ENCODE data around the gene FIGNL1.

Gene FIGNL1

GRCh38 chr7:50399206-50399605, 50.9 kb downstream of the FIGNL1 start:
- no peak overlapping the region for H3K18ac ChIP-seq (ENCODE audit: low read depth in 1 of 2, low read length in 2 of 2)
- H3K14ac ChIP-seq (ENCODE audit: low read length in 2 of 2) = no peak overlapping the region
- no peak overlapping the region for H2BK5ac ChIP-seq (ENCODE audit: low read depth, low read length, poor library complexity, severe bottlenecking)
- H3K79me1 ChIP-seq (replicated peaks; ENCODE audit: low read length, poor library complexity, severe bottlenecking) = no peaks in the 10 kb centered on the region
- no peak overlapping the region for H3K4me2 ChIP-seq (ENCODE audit: low read length, poor library complexity, severe bottlenecking)
- WGBS = 80% methylated on average over 1 of the region's 1 CpG
- no peak overlapping the region for H3K4ac ChIP-seq (ENCODE audit: low read depth in 1 of 2, low read length in 2 of 2)
- no peak overlapping the region for H3K4me3 ChIP-seq (ENCODE audit: insufficient read depth in 1 of 2, low read depth in 1 of 2, low read length in 2 of 2)
- no peak for DNase-seq
- no peaks in the 10 kb centered on the region for H3K36me3 ChIP-seq (ENCODE audit: control insufficient read depth in 1 of 2, insufficient read depth in 2 of 2, low read depth in 1 of 2, low read length in 2 of 2)
- no peak overlapping the region for H4K8ac ChIP-seq (ENCODE audit: low read length)
- H3K27ac ChIP-seq (ENCODE audit: low read length, poor library complexity, severe bottlenecking) = no peak overlapping the region
- H3K27me3 ChIP-seq (ENCODE audit: control insufficient read depth in 1 of 2, insufficient read depth in 1 of 2, low read length in 2 of 2) = peaks cover 0 to 66% of the 10 kb centered on the region in 2 experiments
- H3K4me1 ChIP-seq (ENCODE audit: control insufficient read depth, insufficient read depth, low read depth, low read length) = no peaks in the 10 kb centered on the region
- H2AFZ ChIP-seq (ENCODE audit: low read depth, low read length) = no peak overlapping the region
- no peaks in the 10 kb centered on the region for H3K9me3 ChIP-seq (ENCODE audit: control insufficient read depth, low read length)
- no peak overlapping the region for H2BK12ac ChIP-seq (ENCODE audit: low read length in 2 of 2)
- no peak overlapping the region for H2AK5ac ChIP-seq (ENCODE audit: low read length, severe bottlenecking)
- H3K23ac ChIP-seq (ENCODE audit: low read length in 2 of 2) = no peak overlapping the region
- H4K91ac ChIP-seq (ENCODE audit: low read length) = no peak overlapping the region
- H2BK120ac ChIP-seq (ENCODE audit: low read depth, low read length) = no peak overlapping the region
- H3K9ac ChIP-seq (ENCODE audit: low read length) = no peak overlapping the region
- no peak overlapping the region for H2BK15ac ChIP-seq (ENCODE audit: low read depth, poor library complexity, severe bottlenecking)

GRCh38 chr7:50397971-50398324, 52.2 kb downstream of the FIGNL1 start:
- Histone ChIP-seq H4K91ac (ENCODE audit: low read length) (no peak overlapping the region), H2AK5ac (ENCODE audit: low read length, severe bottlenecking) (no peak overlapping the region), H3K23ac (ENCODE audit: low read length in 2 of 2) (no peak overlapping the region), H2BK12ac (ENCODE audit: low read length in 2 of 2) (no peak overlapping the region), H3K9ac (ENCODE audit: low read length) (no peak overlapping the region), H3K18ac (ENCODE audit: low read depth in 1 of 2, low read length in 2 of 2) (no peak overlapping the region), H2BK5ac (ENCODE audit: low read depth, low read length, poor library complexity, severe bottlenecking) (no peak overlapping the region), H3K4me2 (ENCODE audit: low read length, poor library complexity, severe bottlenecking) (no peak overlapping the region), H3K79me1 (replicated peaks; ENCODE audit: low read length, poor library complexity, severe bottlenecking) (no peaks in the 10 kb centered on the region), H3K27me3 (ENCODE audit: control insufficient read depth in 1 of 2, insufficient read depth in 1 of 2, low read length in 2 of 2) (peaks cover 0 to 55% of the 10 kb centered on the region in 2 experiments), H3K4me1 (ENCODE audit: control insufficient read depth, insufficient read depth, low read depth, low read length) (no peaks in the 10 kb centered on the region), H4K8ac (ENCODE audit: low read length) (no peak overlapping the region), H3K27ac (ENCODE audit: low read length, poor library complexity, severe bottlenecking) (no peak overlapping the region), H2AFZ (ENCODE audit: low read depth, low read length) (no peak overlapping the region), H3K4me3 (ENCODE audit: insufficient read depth in 1 of 2, low read depth in 1 of 2, low read length in 2 of 2) (no peak overlapping the region), H2BK120ac (ENCODE audit: low read depth, low read length) (no peak overlapping the region), H3K4ac (ENCODE audit: low read depth in 1 of 2, low read length in 2 of 2) (no peak overlapping the region), H3K36me3 (ENCODE audit: control insufficient read depth in 1 of 2, insufficient read depth in 2 of 2, low read depth in 1 of 2, low read length in 2 of 2) (no peaks in the 10 kb centered on the region), H3K9me3 (ENCODE audit: control insufficient read depth, low read length) (no peaks in the 10 kb centered on the region), H3K14ac (ENCODE audit: low read length in 2 of 2) (no peak overlapping the region), H2BK15ac (ENCODE audit: low read depth, poor library complexity, severe bottlenecking) (no peak overlapping the region)
- WGBS = 58% methylated on average over 1 of the region's 1 CpG
- no peak for DNase-seq

- no peaks in the 10 kb centered on the region for H3K36me3 ChIP-seq (ENCODE audit: control insufficient read depth in 1 of 2, insufficient read depth in 2 of 2, low read depth in 1 of 2, low read length in 2 of 2)
- DNase-seq = no peak
- WGBS = 75% methylated on average over 1 of the region's 2 CpGs
- no peak overlapping the region for H2BK5ac ChIP-seq (ENCODE audit: low read depth, low read length, poor library complexity, severe bottlenecking)
- no peak overlapping the region for H3K4ac ChIP-seq (ENCODE audit: low read depth in 1 of 2, low read length in 2 of 2)
- no peak overlapping the region for H4K8ac ChIP-seq (ENCODE audit: low read length)
- no peak overlapping the region for H3K4me2 ChIP-seq (ENCODE audit: low read length, poor library complexity, severe bottlenecking)
- H3K27ac ChIP-seq (ENCODE audit: low read length, poor library complexity, severe bottlenecking) = no peak overlapping the region
- H2BK120ac ChIP-seq (ENCODE audit: low read depth, low read length) = no peak overlapping the region
- H2BK12ac ChIP-seq (ENCODE audit: low read length in 2 of 2) = no peak overlapping the region
- no peak overlapping the region for H3K23ac ChIP-seq (ENCODE audit: low read length in 2 of 2)
- H2BK15ac ChIP-seq (ENCODE audit: low read depth, poor library complexity, severe bottlenecking) = no peak overlapping the region
- no peak overlapping the region for H3K9ac ChIP-seq (ENCODE audit: low read length)
- no peak overlapping the region for H2AK5ac ChIP-seq (ENCODE audit: low read length, severe bottlenecking)
- no peak overlapping the region for H3K4me3 ChIP-seq (ENCODE audit: insufficient read depth in 1 of 2, low read depth in 1 of 2, low read length in 2 of 2)
- no peaks in the 10 kb centered on the region for H3K79me1 ChIP-seq (replicated peaks; ENCODE audit: low read length, poor library complexity, severe bottlenecking)
- no peak overlapping the region for H3K18ac ChIP-seq (ENCODE audit: low read depth in 1 of 2, low read length in 2 of 2)
- H3K4me1 ChIP-seq (ENCODE audit: control insufficient read depth, insufficient read depth, low read depth, low read length) = no peaks in the 10 kb centered on the region
- H3K14ac ChIP-seq (ENCODE audit: low read length in 2 of 2) = no peak overlapping the region
- no peaks in the 10 kb centered on the region for H3K9me3 ChIP-seq (ENCODE audit: control insufficient read depth, low read length)
- H2AFZ ChIP-seq (ENCODE audit: low read depth, low read length) = no peak overlapping the region
- H4K91ac ChIP-seq (ENCODE audit: low read length) = no peak overlapping the region
- peaks cover 1 to 50% of the 10 kb centered on the region in 2 experiments for H3K27me3 ChIP-seq (ENCODE audit: control insufficient read depth in 1 of 2, insufficient read depth in 1 of 2, low read length in 2 of 2)
These were observed 52.7 kb downstream of the FIGNL1 start for GRCh38 chr7:50397320-50397970.

GRCh38 chr7:50396856-50397255, 53.3 kb downstream of the FIGNL1 start:
- 75% methylated on average over 1 of the region's 2 CpGs for WGBS
- Histone ChIP-seq H2AFZ (ENCODE audit: low read depth, low read length) (no peak overlapping the region), H2BK15ac (ENCODE audit: low read depth, poor library complexity, severe bottlenecking) (no peak overlapping the region), H3K4me1 (ENCODE audit: control insufficient read depth, insufficient read depth, low read depth, low read length) (no peaks in the 10 kb centered on the region), H3K9ac (ENCODE audit: low read length) (no peak overlapping the region), H2BK12ac (ENCODE audit: low read length in 2 of 2) (no peak overlapping the region), H3K14ac (ENCODE audit: low read length in 2 of 2) (no peak overlapping the region), H3K36me3 (ENCODE audit: control insufficient read depth in 1 of 2, insufficient read depth in 2 of 2, low read depth in 1 of 2, low read length in 2 of 2) (no peaks in the 10 kb centered on the region), H3K23ac (ENCODE audit: low read length in 2 of 2) (no peak overlapping the region), H2AK5ac (ENCODE audit: low read length, severe bottlenecking) (no peak overlapping the region), H3K4me3 (ENCODE audit: insufficient read depth in 1 of 2, low read depth in 1 of 2, low read length in 2 of 2) (no peak overlapping the region), H3K9me3 (ENCODE audit: control insufficient read depth, low read length) (no peaks in the 10 kb centered on the region), H3K27ac (ENCODE audit: low read length, poor library complexity, severe bottlenecking) (no peak overlapping the region), H3K18ac (ENCODE audit: low read depth in 1 of 2, low read length in 2 of 2) (no peak overlapping the region), H4K8ac (ENCODE audit: low read length) (no peak overlapping the region), H3K27me3 (ENCODE audit: control insufficient read depth in 1 of 2, insufficient read depth in 1 of 2, low read length in 2 of 2) (peaks cover 3 to 46% of the 10 kb centered on the region in 2 experiments), H3K4ac (ENCODE audit: low read depth in 1 of 2, low read length in 2 of 2) (no peak overlapping the region), H2BK5ac (ENCODE audit: low read depth, low read length, poor library complexity, severe bottlenecking) (no peak overlapping the region), H4K91ac (ENCODE audit: low read length) (no peak overlapping the region), H2BK120ac (ENCODE audit: low read depth, low read length) (no peak overlapping the region), H3K4me2 (ENCODE audit: low read length, poor library complexity, severe bottlenecking) (no peak overlapping the region), H3K79me1 (replicated peaks; ENCODE audit: low read length, poor library complexity, severe bottlenecking) (no peaks in the 10 kb centered on the region)
- DNase-seq = no peak
